Activated T-helper 1 cell treated with anti-CD3 and anti-CD28 coated beads, Interleukin-2, amount 50 U/mL, for 16 hours (primary cell): ENCODE data around the gene MAGI2.

ENCODE experiments used
- DNase-seq, 2 donors: peaks; one replicate each; pipeline ENCODE4 v3.0.0-alpha.2; 2020; ENCODE audit warnings: low read depth in 1 of 2, low spot score in 1 of 2

Gene MAGI2

DNA sequence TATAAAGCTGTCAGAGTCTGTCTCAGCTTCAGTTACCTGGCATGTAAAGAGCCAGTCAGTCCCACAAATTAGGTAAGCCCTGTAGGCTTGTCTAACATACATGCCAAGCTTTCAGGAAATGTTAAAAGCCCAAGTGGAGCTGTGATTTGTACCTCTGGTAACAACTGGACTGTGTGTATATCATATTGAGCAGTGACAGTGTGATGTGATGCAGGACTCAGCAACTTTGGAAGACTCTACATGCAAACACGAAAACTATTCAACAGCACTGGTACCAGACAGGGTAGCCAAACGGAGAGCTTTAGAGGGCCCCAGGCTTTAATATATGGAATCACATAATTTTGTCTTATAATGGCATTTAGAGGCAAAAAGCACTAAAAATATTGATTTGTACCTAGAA lies 1066.9 kb downstream of the MAGI2 start:
- no peak for DNase-seq

DNA sequence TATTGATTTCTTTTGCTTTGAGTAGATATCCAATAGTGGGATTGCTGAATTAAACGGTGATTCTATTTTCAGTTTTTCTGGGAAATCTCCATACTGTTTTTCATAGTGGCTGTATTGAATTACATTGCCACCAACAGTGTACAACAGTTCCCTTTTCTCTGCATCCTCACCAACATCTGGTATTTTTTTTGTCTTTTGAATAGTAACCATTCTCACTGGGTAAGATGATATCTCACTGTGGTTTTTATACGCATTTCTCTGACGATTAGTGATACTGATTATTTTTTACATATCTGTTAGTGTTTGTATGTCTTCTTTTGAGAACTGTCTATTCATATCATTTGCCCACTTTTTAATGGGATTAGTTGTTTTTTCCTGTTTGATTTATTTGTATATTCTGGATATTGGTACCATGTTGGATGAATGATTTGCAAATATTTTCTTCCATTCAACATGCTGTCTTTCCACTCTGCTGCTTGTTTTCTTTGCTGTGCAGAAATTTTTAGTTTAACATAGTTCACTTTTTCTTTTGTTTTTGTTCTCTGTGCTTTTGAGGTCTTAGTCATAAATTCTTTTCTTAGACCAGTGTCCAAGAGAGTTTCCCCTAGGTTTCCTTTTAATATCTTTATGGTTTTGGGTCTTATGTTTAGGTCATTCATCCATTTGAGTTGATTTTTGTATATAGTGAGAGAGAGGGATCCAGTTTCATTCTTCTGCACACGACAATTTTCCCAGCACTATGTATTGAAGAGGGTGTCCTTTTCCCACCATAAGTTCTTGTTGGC lies 1070.2 kb downstream of the MAGI2 start:
- DNase-seq = no peak

DNA sequence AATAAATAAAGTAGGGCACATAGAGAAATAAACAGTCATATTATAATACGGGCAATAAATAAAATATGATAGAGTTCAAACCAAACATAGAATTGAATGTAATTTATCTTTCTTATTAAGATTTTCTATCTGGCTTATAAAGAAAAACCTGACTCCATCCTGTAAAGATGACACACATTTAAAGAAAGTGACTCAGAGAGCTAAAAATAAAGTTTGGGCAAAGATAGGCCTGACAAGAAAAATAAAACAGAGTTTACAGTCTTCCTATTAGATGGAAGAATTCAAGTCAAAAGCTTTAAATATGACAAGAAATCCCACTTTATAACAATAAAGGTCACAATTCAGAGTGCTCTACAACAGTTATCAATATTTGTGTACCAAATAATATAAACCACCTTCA lies 1074.3 kb downstream of the MAGI2 start:
- no peak for DNase-seq

DNA sequence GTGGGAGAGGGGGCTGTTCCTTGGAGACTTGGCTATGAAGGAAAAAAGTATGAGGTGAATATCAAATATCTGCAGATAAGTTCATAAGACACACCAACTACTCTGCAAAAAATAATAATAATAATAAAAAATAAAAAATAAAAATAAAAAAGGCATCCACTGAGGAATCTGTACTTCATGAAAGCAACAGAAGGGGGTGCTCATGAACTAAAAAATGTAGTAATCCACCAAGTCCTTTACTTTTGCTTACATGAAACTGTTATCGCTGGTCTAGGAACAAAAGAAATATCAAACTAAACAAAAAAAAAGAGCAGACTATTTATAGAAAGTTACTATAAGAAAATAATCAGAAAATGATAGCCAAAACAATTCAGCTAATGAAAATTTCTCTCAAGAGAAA lies 1075.9 kb downstream of the MAGI2 start:
- no peak for DNase-seq

DNA sequence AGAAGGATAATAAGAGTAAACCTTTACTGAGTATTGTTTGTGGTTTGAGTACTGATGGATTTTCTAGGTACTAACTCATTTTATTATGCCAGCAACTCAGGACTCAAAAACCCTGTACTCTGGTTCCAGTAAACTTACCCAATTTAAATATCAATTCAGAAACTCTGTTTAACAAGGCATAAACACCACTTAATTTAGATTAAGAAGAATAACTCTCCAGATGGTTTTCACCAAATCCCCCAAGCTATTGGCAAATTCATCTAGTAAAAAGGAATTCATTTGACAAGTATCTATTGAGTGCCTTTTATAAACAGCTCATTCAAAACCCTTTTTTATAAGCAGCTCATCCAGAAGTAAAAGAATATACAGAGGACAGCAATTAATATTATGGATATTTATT lies 1082.5 kb downstream of the MAGI2 start:
- DNase-seq = no peak

DNA sequence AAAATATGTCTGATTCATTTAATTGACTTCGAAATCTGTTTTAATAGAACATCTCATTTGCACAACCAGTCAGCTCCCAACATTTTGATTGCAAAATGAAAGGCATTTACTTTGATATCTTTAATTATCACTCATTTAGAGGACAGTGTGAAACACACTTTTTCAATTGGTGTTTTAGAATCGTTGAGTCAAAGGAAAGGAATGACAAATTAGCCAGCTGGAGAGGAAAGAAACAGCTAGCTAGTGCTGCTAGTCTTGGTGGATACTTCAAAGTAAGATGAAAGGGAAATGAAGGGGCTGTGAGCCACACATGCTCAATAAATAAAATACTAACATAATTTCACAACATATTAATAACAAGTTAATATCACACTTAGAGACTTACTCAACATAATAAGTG lies 1084.7 kb downstream of the MAGI2 start:
- DNase-seq = no peak

DNA sequence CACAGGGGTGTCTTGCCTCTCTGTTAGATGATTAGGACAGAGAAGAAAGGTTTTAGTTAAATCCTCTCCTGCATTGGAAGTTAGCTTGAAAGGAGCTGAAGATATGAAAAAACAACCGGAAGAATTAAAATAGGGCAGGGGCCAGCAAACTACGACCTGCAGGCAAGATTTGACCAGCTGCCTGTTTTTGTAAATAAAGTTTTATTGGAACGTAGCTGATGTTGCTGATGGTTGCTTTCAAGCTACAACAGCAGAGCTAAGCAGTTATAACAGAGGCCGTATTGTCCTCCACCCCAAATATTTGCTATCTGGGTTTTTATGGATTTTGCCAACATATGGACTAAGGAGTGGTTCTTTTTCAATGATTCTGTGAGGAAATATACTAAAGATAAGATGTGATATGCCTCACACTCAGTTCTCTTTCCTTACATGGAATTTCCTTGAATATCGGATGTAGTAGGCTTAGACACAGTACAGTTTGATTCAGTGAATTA lies 1086.1 kb downstream of the MAGI2 start:
- DNase-seq = no peak

DNA sequence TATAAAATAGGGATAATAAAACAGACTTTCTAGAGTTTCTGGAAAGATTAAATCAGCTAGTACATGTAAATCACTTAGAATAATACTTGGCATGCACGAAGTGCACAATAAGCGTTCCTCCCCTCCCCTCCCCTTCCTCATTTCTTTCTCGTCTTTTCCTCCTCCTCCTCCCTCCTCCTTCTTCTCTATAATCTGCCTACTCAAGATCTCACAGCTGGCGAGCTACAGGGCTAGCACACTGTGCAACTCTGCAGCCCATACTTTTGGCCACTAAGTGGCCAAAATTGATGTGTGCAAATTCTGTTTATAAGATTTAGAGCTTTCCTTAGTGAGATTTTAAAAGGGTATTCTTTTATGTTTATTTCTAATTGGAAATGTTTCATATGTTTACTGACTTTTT lies 1089.6 kb downstream of the MAGI2 start:
- no peak for DNase-seq

DNA sequence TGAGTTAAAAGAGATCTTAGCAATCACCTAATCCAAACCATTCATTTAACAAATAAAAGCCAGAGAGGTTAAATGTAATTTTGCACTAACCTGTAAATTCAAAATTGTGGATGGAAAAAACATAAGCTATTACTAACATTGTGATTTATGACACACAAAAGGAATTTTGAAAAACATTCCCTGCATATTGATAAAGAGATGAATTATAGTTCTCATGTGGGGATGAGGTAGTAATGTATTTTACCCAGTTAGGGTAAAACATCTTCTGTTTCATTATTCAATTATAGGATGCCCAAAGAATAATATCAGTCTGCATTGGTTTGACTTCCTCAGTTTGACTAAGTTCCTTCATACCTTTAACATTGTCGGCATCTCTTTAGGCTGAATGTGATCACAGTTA lies 1093.6 kb downstream of the MAGI2 start:
- no peak for DNase-seq

DNA sequence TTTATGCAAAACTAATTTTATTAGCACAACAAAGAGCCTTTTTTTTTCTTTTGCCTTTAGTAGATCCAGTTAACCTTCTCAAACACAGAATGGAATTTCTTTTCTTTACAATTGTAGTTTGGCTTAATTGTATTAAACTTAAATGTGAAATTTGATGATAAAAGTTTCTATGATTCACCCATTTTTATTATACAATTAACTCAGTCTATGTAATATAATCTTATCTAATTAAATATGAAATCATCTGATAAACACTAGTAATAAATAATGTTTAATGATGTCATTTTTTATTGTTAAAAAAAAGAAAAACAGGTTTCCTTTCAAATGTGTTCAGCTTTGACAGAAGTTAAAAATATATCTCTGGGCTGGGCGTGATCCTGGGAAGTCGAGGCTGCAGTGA lies 1095.8 kb downstream of the MAGI2 start:
- no peak for DNase-seq

DNA sequence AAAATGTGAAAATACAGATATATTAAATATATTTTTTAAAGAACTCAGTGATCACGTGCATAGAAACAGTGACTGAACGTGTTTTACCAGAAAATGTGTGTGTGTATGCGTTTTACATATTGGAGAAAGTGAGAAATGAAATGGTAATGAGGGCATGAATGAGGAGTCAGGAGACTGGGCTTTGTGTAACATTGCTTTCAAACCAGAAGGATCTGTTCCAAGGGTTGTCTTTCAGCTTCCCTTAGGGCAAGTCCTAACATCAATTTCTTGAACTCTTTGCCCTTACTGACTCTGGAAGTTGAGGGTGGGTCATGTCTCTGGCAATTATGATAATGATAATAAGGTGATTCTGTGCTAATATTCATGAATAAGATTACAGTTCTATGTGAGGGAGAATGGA lies 1097.6 kb downstream of the MAGI2 start:
- no peak for DNase-seq

DNA sequence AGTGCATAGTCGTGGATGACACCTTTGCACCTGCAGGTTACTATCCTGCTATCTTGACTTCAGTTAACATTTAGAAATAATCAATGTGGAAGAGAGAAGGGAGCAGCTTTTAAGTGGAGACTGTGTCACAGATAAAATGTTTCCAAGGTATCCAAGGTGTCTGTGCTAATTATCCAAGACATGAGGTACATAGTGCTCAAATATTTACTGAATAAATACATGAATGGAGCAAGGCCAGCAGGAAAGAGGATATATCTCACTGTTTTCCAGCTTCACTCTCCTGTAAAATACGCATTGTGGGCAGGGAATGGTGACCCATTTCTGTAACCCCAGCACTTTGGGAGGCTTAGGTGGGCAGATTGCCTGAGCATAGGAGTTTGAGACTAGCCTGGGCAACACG lies 1102.5 kb downstream of the MAGI2 start:
- DNase-seq = no peak

DNA sequence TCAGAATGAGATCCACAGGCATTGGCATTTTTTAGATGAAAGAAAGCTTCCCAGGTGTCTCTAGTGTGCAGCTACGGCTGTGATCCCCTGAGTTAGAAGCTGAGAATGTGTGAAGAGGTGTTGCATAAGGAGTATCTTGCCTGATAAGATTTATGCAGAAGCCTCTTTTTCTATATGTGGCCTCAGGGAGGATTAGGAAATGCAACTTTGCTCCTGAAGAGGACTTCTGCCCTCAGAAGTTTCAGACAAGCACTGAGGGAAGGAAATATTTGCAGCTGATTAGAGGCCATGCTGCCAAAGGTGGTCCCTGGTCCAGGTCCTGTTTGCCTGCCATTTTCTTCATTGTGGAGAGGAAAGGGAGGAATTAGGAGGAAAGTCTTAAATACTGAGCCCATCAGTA lies 1103.1 kb downstream of the MAGI2 start:
- no peak for DNase-seq

DNA sequence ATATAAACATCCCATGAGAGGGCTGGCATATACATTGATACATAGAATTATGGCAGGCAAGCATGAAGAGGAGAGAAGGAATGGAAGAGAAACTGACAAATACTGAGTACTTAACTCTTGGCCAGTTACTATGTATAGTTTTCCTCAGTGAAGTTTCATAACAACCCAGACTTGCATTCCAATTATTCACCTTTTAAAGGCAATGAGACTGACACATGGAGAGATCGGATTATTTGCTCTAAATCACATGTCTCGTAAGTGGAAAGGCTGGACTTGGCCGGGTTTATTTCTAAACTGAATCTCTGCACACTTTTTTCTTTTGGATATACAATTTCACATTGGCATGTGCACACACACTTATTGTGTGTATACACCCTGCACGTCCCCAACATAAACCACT lies 1106.6 kb downstream of the MAGI2 start:
- no peak for DNase-seq

DNA sequence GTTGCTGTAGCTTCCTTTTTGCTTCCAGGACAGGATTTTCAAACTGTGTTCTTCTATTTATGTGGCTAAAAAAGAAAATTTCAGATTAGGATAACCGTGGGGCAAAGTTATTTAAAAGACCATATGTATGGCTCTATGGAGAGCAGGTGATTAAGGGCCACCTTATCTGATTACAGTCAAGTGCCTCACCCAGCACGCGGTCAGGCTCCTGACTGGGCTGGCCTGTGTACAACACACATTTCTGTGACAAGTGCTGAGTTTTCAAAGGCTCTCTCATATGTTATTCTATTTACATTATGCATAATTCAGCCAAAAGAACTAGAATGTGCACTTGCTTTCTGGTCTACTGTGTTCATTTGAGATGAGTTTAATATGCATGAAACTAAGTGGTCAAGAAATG lies 1107.5 kb downstream of the MAGI2 start:
- DNase-seq = no peak

DNA sequence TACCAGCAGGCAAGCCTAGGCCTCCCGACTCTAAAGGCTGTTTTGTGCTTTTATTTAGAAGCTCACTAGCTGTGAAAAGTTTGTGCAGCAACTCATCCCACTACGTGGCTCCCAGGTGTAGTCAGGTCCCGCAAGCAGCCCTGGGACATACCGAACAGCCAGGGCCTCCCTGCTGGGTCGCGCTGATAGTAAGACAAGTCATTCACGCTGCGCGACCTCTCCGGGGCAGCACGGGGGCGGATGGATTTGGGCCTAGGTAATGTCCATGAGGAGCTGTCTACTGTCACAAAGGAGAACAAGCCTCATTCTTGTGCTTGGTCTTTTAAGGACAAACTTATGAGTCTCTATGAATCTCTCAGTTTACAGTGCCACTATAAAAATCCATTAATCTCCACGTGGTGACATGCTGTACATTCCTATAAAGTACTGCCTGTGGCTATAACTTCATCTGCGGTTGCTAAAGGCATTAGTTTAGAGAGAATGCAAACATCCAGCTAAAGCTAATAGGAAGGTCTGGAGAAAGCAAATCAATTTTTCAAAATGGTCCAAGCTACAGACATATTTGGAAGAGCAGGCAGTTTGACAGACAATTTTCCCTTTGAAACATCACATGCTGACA lies 1108.1 kb downstream of the MAGI2 start:
- DNase-seq = no peak

DNA sequence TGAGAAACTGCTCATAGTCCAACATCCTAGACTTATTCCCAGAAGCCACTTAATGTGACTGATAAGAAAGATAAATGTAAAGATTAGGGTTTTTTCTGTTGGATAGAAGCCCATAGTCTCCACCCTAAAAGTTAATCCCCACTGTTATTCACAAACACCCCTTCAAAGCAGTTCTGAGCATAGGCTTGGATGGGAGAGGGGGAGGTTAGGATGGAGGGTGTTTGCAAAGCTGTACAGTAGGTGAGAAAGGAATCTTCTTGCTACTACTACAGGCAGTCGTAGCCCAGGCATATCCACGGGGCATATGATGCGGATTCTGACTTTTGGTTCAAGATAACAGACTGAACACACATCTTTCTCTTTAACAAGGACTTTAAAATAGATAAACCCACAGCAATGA lies 1119.0 kb downstream of the MAGI2 start:
- no peak for DNase-seq

DNA sequence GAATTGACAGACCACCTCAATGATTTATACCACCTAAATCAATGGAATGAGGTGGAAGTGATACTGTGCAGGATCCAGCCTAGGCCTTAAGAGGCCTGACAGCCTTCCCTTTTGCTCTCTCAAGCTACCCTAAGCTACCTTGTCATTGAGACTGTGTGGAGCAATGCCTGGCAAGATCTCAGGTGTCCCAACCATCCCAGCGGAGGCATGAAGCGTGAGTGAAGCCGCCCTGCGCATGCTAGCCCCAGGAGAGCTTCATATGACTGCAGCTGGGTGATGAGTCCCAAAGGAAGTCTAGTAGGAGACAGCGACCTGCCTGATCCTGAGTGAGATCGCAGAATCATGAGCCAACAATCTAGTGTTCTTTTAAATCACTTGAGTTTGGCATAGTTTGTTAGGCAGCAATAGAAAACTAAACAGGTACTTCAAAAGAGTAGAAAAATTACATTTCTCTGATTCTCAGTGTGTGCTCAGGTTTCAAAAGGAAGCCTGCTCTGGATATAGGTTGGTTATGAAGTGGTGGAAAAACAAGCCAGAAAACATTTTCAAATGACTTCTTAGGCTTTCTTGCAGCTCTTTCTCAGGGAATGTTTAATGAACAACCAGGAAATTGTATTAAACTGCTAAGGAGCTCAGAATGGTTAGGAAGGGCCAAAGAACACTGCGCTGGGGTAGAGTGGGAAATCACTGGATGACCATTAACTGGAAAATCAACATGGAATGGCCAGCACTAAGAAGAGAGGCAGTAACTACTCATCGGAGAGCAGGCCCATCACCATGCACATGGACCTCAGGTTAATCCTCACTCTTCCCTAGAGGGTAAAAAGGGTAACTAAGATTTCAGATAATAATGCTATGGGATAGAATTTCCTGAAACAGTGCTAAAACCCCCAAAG lies 1119.7 kb downstream of the MAGI2 start:
- no peak for DNase-seq

DNA sequence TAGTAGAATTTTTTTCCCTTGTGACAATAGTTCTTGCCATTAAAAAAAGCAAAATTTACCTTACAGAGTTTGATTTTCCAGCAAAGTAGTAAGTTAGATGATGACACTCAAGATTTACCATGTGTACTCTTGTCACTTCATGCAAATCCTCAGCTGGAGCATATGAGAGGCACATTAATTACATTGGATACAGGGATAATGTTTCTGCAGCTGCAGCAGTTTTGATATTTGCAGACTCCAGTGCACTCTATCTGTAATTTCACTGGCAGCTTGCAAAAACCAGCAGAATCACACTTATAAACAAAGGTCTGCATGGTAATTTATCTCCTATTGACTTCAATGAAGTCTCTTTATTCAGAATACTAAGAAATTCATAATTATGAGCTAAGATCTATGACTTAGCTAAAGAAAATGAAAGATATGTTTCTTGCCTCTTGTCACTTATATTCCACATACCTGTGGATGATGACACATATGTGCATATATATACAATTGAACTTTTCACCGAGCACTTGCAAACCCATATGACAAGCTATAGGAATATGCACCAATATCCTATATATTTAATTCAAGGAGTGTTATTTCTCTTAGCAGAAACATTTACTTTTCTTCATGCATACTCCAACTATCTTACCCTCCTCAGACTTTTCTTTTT lies 1124.3 kb downstream of the MAGI2 start:
- DNase-seq = no peak

DNA sequence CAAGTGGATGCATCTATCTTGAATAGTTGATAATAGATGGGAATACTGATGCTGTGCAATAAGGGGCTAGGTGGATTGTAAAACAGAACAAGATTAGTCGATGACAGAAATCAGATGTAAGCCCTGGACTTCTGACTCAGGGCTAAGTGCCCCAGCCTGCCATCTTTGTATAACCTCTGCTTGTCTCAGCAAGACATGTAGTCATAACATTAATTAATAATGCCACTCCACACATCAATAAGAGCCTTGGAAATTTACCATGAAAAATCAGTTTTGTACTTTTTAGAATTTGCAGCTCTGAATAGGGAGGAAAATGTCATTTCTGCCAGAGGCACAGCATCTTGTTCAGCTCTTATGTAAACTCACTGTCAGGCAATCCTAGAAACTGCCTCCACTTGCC lies 1125.7 kb downstream of the MAGI2 start:
- no peak for DNase-seq

DNA sequence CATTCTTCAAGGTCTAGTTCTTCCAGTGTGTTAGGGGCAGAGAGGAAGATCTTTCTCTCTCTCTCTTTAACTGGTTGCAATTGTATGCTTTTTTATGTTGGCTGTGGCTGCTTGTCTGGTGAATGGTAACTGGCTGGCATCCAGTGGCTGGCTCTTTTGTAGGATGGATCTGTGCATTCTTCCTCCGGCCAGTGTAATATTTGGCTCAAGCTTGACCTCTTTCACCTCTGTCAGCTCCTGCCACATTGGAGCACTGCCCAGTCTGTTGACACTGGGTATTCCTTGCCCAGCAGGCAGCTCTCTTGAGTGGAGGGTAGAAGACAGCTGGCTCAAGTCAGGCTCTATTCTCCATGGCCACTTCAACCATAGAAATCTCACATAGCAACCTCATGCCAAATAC lies 1126.6 kb downstream of the MAGI2 start:
- no peak for DNase-seq
